GM12891 (cell line): ENCODE results near the gene PDZRN3.

Source experiments
- PAX5 ChIP-seq: IDR thresholded peaks from 2 replicates; pipeline ENCODE4 v1.6.1; 2011; ENCODE audit warnings: low read length, moderate library complexity, mild to moderate bottlenecking; ENCODE audit not compliant: insufficient read depth, severe bottlenecking
- POLR2A ChIP-seq: IDR thresholded peaks from 2 replicates; pipeline ENCODE4 v1.6.1; 2011; ENCODE audit warnings: low read depth, low read length, control low read depth
- POLR2AphosphoS5 ChIP-seq: IDR thresholded peaks from 2 replicates; pipeline ENCODE4 v1.6.1; 2011; ENCODE audit warnings: low read depth, low read length, control low read depth
- POU2F2 ChIP-seq: IDR thresholded peaks from 2 replicates; pipeline ENCODE4 v1.6.1; 2011; ENCODE audit warnings: low read depth, mild to moderate bottlenecking, control low read depth, low read length, moderate library complexity
- SPI1 ChIP-seq: IDR thresholded peaks from 2 replicates; pipeline ENCODE4 v1.6.1; 2011; ENCODE audit warnings: low read depth, low read length, control low read depth
- TAF1 ChIP-seq: IDR thresholded peaks from 2 replicates; pipeline ENCODE4 v1.6.1; 2011; ENCODE audit warnings: low read depth, low read length, control low read depth

GRCh38 chr3:73364517-73364916 is 260.2 kb downstream of the PDZRN3 start:
- no peak for TF ChIP-seq POLR2A
- no peak for TF ChIP-seq POLR2AphosphoS5
- TF ChIP-seq PAX5 = no peak
- no peak for TF ChIP-seq SPI1
- TF ChIP-seq POU2F2 = no peak
- no peak for TF ChIP-seq TAF1
